Measurements from ENCODE around the gene CEP41. TPM values are rescaled to one million over a fixed set of nuclear protein-coding genes. Genes with fewer than 3 reads are reported as not detected.

CEP41 gene
- total RNA-seq, 1 donor from 2014 or later = 34.7 TPM

- H3K4me1 Mint-ChIP-seq (ENCODE audit: low read depth, unreplicated experiment) = peaks cover 8% of the 10 kb centered on the region
- H3K27ac Mint-ChIP-seq (ENCODE audit: unreplicated experiment) = no peak overlapping the region
- no peaks in the 10 kb centered on the region for H3K9me3 Mint-ChIP-seq (ENCODE audit: unreplicated experiment)
- no peak for TF ChIP-seq CTCF (IDR thresholded peaks at IDR 0.05; ENCODE audit: partially characterized antibody, unreplicated experiment)
- H3K27me3 Mint-ChIP-seq (ENCODE audit: unreplicated experiment) = no peaks in the 10 kb centered on the region
- no peaks in the 10 kb centered on the region for H3K36me3 Mint-ChIP-seq (ENCODE audit: unreplicated experiment)
- no peak for DNase-seq
- H3K4me3 Mint-ChIP-seq (ENCODE audit: unreplicated experiment) = no peak overlapping the region
Measured at GRCh38 chr7:130413201-130413600, 27.6 kb downstream of the CEP41 start.

DNA sequence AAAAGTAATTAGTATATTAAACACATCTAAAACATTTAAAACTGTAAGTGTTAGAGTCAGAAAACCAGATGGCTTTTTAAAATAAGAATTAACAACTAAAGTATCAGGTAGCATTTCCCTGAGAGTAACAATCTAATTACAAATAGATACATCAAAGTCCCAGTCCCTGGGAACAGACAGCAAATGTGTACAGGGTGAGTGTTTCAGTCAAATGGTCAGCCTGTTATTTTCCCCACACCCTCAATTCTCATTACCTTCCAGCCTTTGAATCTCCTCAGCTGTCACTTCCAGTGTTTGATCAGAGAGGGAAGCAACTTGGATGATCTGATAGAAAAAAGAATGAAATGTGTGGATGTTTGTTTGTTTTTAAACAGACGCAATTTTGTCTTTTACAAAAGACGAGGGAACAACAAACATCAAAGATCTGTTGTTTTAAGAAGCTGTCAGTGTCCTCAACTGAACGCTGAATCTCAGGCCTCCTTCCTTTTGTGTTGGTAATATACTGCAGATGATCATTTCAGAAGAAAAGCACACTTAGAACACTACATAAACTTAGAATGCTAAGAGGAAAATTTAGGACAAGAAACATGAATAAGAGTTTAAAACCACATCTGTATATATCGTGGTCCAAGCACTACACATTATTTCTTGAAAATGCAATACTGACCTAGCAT, 29.8 kb downstream of the CEP41 start:
- no peak overlapping the region for H3K4me3 Mint-ChIP-seq (ENCODE audit: unreplicated experiment)
- peaks cover 4% of the 10 kb centered on the region for H3K4me1 Mint-ChIP-seq (ENCODE audit: low read depth, unreplicated experiment)
- no peaks in the 10 kb centered on the region for H3K27me3 Mint-ChIP-seq (ENCODE audit: unreplicated experiment)
- H3K27ac Mint-ChIP-seq (ENCODE audit: unreplicated experiment) = no peak overlapping the region
- no peaks in the 10 kb centered on the region for H3K9me3 Mint-ChIP-seq (ENCODE audit: unreplicated experiment)
- no peak for DNase-seq
- no peaks in the 10 kb centered on the region for H3K36me3 Mint-ChIP-seq (ENCODE audit: unreplicated experiment)
- TF ChIP-seq CTCF (IDR thresholded peaks at IDR 0.05; ENCODE audit: partially characterized antibody, unreplicated experiment) = no peak

GRCh38 chr7:130409712-130410072, 31.1 kb downstream of the CEP41 start:
- no peak overlapping the region for H3K27ac Mint-ChIP-seq (ENCODE audit: unreplicated experiment)
- no peak for TF ChIP-seq CTCF (IDR thresholded peaks at IDR 0.05; ENCODE audit: partially characterized antibody, unreplicated experiment)
- H3K4me3 Mint-ChIP-seq (ENCODE audit: unreplicated experiment) = no peak overlapping the region
- no peaks in the 10 kb centered on the region for H3K27me3 Mint-ChIP-seq (ENCODE audit: unreplicated experiment)
- peaks cover 4% of the 10 kb centered on the region for H3K4me1 Mint-ChIP-seq (ENCODE audit: low read depth, unreplicated experiment)
- no peaks in the 10 kb centered on the region for H3K36me3 Mint-ChIP-seq (ENCODE audit: unreplicated experiment)
- H3K9me3 Mint-ChIP-seq (ENCODE audit: unreplicated experiment) = no peaks in the 10 kb centered on the region
- no peak for DNase-seq

DNA sequence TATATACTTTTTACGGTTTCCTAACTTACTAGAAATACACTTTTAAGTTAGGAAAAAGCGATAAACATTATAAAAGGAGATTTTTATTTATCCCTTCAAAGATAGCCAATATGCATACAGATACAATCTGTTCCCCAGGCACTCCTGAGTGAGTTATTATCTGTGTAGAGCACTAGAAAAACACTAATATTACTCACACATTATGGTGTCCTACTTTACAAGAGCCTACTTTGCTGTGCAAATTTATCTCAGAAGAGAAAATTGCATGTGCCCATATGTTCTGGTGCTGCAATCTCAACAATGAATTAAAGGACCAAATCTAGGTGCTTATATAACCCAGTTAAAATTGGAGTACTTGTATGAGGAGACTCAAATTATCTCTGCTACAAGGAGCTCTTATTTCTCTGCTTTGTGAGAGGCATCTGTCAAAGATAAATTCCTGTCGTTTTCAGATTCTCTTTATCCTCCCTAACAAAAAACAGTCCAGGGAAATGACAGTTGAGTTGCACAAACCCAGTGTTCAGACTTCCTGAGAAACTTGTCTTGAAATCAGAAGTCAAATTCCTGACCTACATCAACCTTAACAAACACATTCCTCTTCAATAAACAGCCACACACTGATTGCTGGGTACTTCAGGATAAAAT, 31.6 kb downstream of the CEP41 start:
- peaks cover 4% of the 10 kb centered on the region for H3K4me1 Mint-ChIP-seq (ENCODE audit: low read depth, unreplicated experiment)
- DNase-seq = no peak
- no peak overlapping the region for H3K4me3 Mint-ChIP-seq (ENCODE audit: unreplicated experiment)
- H3K9me3 Mint-ChIP-seq (ENCODE audit: unreplicated experiment) = no peaks in the 10 kb centered on the region
- H3K27ac Mint-ChIP-seq (ENCODE audit: unreplicated experiment) = no peak overlapping the region
- TF ChIP-seq CTCF (IDR thresholded peaks at IDR 0.05; ENCODE audit: partially characterized antibody, unreplicated experiment) = no peak
- no peaks in the 10 kb centered on the region for H3K27me3 Mint-ChIP-seq (ENCODE audit: unreplicated experiment)
- no peaks in the 10 kb centered on the region for H3K36me3 Mint-ChIP-seq (ENCODE audit: unreplicated experiment)

- H3K27ac Mint-ChIP-seq (ENCODE audit: unreplicated experiment) = no peak overlapping the region
- peaks cover 4% of the 10 kb centered on the region for H3K4me1 Mint-ChIP-seq (ENCODE audit: low read depth, unreplicated experiment)
- H3K9me3 Mint-ChIP-seq (ENCODE audit: unreplicated experiment) = no peaks in the 10 kb centered on the region
- no peak for TF ChIP-seq CTCF (IDR thresholded peaks at IDR 0.05; ENCODE audit: partially characterized antibody, unreplicated experiment)
- no peak for DNase-seq
- no peak overlapping the region for H3K4me3 Mint-ChIP-seq (ENCODE audit: unreplicated experiment)
- no peaks in the 10 kb centered on the region for H3K36me3 Mint-ChIP-seq (ENCODE audit: unreplicated experiment)
- no peaks in the 10 kb centered on the region for H3K27me3 Mint-ChIP-seq (ENCODE audit: unreplicated experiment)
Measured at GRCh38 chr7:130405003-130405402, 35.8 kb downstream of the CEP41 start.
